HG02970 (cell line): Measurements from ENCODE around the gene PIP4P1.

Experiments used
- ATAC-seq: cut with Tn5 transposase; IDR thresholded peaks from one replicate; pipeline ENCODE4 v1.9.1; 2021; ENCODE audit warnings: mild to moderate bottlenecking, moderate library complexity, moderate number of reproducible peaks; ENCODE audit not compliant: unreplicated experiment, low FRiP score

Gene PIP4P1

DNA sequence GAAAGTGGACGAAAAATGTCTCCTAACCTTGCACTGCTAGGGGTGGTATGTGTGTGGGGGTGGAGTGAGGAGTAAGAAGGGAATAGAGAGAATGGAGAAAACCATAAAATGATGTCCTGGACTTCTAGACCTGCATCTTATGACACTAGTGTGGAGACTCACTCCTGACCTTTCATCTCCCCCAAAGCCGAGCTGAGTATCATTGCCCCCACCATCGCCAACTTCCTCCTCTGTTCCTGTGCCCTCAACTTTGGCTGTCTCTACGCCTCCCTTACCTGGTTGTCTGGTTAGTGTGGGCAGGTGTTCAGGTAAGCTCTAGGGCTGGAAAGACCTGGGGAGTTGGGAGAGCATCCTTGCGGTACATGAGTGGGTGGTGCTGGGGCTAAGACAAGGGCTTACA lies 20.8 kb downstream of the PIP4P1 start:
- ATAC-seq: no peak

DNA sequence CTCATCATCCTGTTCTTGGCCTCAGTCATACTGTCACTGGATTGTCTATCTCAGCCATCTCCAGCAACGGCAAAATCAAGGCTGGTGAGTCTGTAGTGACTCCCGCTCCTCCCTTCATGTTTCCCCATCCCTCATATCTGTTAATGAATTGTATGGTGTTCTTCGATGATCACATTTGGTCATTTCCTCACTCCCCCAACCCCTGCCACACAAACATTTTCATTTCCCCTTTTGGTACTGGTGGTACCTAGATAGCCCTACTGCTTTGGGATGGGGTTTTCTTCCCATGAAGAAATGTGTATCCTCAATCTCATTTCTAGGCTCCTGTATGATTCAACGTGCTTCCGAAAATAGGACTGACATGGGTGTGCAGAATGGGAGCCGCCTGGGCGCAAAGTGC lies 22.6 kb downstream of the PIP4P1 start:
- no peak for ATAC-seq

DNA sequence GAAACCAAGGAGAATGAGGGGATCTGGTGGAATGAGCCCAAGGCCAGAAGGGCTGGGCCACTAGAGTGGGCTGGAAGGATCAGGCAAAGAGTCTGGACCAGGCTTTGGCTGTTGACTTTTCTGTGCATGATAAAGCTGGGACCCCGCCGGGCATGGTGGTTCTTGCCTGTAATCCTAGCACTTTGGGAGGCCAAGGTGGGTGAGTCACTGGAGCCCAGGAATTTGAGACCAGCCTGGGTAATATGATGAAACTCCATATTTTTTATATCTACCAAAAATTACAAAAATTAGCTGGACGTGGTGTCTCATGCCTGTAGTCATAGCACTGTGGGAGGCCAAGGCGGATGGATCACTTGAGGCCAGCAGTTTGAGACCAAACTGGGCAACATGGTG lies 24.9 kb downstream of the PIP4P1 start:
- no peak for ATAC-seq

DNA sequence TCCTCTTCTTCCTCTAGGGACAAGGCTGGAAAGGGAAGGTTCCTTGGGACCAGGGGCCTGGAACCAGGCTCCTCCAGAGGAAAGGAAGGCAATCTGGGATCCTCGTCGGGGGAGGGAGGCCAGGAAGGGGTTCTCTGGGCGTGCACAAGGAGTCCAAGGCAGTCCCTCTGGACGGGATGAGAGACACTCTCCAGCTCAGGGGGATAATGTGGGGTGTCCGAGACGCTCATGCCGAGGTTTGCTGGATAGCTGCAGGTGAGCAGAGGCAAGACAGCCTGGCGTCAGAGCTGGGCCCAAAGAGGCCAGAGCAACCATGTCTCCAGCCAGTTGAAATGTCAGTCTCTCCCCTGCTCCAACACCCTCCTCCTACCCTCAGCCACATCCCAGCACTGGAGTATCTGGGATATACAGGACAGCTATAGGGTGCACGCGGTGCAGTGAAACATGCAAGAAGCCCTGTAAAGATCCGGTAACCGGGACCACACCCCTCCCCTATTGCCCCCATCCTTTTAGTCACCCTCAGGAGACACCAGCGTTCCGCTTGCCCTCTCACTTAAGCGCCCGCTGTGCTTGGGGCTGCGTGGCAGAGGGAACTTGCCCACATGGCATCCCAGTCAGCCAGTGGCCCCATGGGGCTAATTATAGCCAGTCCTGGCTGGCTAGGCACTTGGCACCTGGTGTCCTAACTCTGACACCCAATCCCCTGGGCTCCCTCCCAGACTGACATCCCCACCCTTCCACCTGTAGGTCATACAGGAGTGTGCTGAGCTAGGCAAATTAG lies 25.5 kb downstream of the PIP4P1 start, which contains the start of gene KLHL33:
KLHL33 (minus strand) TSS at position 585 of the 781 bp plus-strand sequence; CDS start at position 230, 355 bp downstream.
- no peak for ATAC-seq

DNA sequence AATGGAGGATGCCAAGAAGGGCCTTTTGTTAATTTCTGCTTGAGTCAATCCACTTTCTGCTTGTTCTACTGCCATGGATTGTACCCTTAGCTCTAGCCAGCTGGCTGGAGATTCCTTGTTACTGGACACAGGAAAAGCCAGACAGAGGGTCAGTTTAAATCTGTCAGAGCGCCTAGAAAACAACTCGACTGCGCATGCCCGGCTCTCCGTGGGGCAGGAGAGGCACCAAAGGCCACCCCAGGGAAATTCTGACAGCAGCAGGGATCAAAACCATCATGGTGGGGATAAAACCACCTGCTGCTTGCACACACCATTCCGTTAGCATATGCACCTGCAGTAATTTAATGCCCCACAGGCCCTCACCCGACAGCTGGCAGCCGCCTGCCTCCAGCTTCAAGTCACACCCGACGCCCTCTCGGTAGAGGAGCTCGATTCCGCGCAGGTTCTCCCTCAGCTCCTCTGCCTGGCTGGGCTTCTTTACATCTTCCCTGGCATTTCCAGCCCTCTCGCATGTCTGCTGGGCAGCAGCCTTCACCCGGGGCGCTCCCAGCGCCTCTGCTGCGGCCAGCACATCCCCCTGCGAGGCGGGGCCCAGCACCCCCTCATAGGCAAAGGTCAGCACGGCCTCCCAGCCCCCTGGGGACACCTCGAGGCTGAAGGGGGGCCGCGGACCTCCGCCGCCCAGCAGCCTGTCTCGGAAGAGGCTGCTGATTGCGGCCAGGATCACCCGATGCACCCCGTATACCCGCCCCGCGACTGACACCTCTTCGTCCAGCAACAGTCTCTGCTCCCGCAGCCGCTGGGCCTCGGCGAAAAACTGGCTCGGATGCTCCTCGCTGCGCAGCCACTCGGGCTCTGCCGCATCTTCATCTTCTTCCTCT lies 26.3 kb downstream of the PIP4P1 start:
- ATAC-seq: no peak

DNA sequence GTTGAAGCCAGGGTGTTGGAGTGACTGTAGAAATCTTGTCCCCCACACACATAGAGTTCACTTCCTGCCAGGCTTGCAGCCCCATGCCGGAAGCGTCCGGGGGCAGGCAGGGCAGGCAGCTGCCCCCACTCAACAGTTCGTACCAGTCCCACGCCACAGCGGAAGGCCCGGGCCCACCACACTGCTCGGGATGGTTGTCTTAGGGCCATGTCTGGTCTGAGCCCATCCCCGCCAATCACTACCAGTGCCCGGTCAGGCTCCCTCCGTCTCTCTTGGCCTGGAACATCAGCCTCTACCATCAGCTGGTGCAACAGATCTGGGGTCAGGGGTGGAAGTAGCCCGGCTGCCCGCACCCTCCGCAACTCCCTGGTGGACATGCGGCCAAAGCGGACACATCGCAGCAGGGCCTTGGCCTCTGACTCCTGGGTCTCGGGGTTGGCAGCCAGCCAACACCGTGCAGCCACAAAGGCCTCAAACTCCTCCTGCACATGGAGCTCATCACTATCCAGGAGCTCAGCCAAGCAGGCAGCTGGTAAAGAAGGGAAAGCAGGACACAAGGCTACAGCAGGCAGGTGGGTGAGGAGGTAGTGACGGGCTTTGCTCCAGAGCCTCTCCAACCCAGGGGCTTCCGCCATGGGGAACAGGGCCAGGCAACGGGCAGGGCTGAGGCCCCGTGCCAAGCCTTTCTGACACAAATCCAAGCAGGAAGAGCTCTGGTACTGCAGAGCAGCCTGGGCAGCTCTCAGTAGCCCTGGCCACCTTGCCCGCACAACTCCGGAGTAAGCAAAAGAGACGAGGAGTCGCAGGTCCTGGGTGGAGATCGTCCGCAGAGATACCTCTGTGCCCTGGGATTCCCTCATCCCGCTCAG lies 31.2 kb downstream of the PIP4P1 start:
- no peak for ATAC-seq

DNA sequence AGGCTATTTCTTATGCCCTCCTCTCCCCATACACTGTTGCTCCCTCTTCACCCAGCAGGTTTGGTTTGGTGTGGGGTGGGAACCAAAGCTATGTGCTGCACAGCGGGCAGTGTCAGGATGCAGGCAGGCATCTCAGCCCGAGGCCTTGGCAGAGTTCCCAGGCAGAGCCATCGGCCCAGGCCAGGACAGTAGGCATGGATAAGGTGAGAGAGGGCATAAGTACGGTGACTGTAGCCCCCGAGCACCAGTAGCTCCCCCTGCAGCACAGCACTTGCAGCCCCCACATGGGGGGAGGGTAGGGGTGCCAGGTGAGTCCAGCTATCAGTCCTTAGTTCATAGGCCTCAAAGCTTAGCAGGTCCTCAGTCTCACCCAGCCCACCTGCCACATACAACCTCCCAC lies 32.4 kb downstream of the PIP4P1 start:
- no peak for ATAC-seq

DNA sequence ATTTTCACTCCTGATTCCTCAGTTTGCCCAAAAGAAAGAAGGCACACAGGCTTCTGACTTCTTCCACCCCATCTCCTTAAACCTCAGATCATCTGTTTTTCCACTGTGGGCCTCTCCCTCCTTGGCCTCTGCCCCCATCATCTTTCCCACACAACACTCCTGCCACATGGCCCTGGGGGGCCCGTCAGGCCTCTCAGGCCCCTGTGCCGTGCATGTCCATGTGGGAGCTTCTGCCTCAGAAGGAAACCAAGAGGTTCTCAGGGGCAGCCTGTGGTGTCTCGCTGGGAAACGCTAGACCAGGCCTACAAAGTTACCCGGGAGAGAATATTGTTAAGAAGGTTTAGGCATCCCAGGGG lies 33.2 kb downstream of the PIP4P1 start:
- peak; percentile 23 for ATAC-seq

DNA sequence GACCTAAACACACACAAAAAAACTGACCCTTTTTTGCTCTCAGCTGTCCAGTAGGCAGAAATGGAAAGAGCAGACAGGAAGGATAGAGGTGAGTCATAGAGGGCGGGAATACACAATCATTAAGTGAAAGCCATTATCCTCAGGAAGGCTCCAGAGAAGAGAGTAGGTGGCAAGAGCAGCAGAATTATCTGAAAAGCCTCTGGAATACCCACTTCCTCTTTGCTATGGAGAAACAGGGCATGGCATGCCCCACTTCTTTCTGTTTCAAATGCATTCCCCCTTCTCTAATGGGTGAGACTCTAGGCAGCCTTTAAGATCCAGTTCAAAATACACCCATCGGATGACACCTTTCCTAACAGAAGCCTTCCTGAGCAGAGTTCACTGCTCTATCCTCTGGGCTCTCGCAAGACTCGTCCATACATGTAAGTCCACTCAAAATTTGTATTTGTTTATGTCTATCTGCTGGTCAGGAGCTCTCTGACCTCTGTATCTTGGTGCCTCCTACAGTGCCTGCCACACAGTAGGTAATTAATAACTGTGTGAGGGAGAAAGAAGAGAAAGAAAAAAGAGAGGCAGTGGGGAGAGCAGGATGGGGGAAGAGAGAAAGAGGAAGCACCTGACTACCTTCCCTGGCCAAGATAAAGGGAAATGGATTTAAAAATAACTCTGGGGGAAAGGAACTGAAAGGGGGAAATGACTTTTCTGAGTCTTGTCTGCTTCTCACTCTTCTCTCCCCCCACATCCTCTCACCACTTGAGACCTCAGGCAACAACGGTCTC lies 33.8 kb downstream of the PIP4P1 start:
- peak; percentile 52 for ATAC-seq

DNA sequence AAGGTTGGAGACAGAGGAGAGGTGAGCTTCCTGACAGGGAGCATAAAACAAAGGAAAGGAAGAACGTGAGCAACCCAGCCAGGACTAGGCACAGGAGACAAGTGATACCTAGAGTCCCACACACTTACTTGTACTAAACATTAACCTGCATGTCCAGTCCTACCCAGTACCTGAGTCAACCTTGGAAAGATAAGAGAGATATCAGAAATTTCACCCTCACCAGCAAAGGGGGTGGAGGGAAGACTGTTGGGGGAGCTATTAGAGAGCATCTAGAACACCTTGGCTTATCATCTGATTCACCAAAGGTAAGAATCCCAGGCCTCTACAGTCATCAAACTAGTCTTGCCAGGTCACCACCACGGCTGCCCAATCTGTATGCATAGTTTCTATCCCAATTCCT lies 36.4 kb downstream of the PIP4P1 start:
- ATAC-seq: no peak

DNA sequence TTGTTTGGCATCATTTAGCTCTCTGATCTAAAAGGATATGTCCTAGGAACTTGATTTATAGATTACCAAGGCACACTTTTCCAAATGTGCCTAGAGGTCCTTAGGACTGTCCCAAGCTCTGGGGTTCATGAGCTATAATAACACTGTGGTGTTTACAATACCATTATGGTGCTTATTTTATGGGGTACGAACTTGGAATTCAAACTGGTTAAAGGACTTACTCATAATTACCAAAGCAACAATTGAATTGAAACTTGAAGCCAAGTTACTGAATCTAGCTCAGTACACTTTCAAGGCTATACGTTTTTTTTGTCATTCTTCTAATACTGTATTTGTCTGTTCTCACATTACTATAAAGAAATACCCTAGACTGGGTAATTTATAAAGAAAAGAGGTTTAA lies 38.3 kb downstream of the PIP4P1 start:
- no peak for ATAC-seq

DNA sequence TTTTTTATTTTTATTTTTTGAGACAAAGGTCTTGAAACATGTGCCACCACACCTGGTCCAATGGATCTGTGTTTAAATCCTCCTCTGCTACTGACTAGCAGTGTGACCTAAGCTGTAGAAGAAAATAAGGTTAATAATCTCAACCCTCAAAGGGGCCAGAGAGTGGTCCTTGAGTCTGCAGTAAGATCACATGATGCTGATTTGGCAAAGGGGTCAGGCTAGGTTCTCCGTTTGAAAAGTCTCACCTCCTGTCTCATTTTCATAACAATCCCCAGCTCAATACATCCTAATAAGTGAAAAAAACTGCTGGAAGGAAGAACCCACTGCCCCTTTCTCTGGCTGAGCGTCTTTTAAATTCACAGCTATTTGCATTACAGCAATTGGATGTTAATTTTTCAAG lies 40.0 kb downstream of the PIP4P1 start:
- no peak for ATAC-seq

DNA sequence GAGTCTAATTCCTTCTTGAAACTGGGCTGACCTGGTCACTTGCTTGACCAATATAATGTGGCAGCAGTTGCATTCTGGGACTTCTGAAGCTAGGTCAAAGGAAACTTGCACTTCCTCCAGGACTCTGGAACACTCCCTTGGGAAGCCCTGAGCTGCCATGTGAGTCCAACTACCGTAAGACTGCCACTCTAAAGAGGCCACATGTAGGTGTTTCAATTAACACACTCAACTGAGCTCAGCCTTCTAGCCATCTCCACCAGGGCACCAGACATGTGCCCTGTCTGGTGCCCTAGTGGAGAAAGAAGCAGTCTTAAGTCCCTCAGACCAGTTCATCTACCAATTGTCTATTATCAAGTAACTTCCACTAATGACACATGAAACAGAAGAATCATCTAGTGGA lies 41.8 kb downstream of the PIP4P1 start:
- no peak for ATAC-seq

DNA sequence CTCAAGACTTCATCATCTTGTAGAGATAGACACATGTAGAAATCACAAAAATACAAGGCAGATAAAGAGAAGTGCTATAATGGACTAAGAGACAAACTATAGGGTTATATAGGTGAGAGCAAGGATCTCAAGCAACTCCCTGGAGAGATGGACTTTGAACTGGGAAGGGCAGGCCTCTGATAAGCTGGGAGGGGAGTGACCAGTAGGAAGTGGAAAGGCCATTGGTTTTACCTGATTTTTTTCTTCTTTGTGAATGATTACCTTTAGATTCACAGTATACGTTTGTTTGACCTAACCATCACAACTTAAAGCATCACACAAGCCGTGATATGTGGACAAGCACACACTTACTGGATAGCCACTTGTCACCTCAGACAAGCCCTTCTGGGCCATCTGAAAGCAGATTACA lies 42.7 kb downstream of the PIP4P1 start:
- ATAC-seq: no peak

DNA sequence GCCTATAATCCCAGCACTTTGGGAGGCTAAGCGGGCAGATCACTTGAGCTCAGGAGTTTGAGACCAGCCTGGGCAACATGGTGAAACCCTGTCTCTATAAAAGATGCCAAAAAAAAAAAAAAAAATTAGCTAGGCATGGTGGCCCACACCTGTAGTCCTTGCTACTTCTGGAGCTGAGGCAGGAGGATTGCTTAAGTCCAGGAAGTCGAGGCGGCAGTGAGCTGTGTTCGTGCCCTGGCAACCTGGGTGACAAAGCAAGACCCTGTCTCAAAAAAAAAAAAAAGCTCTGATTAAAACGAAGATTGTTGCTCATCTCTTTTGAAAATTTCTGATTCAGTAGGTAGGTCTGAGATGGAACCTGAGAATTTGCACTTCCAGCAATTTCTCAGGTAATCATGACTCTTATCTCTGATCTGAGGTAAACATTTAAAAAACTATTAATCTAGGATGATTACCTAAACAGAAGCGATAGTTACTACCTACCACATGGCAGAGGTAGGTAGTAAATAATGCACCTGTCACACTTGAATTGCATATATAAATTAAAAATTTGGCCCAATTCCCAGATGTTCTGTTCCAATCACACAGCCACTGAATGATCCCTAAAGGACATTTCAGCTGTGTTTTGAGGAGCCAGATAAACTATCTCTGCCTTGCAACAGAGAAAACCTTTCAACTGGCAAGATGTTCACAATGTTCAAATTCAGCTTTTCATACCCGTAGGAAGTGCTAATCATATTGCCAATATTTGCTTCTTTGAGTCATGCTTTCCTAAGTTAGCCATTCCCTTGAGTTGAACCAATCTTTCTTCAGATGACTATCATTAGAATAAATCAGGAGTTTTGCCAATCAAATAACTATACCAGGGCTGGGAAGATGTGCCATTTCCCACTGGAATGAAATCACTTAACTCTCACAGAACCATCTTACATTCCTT lies 43.7 kb downstream of the PIP4P1 start:
- no peak for ATAC-seq

DNA sequence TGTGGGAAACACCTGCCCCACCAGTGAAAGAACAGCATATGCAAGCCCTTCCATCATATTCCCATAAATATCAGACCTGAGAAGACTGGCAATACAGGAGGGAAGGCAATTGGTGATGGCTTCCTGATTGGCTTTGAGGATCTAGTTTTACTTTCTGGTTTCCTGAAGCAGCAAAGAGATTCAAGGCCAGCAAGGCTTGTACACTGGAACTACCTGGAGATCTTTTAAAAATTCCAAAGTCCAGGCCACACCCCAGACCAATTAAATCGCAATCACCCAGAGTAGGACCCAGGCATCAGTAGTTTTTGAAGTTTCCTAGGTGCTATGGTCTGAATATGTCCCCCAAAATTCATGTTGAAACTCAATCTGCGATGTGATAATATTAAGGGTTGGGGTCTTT lies 45.0 kb downstream of the PIP4P1 start:
- no peak for ATAC-seq

DNA sequence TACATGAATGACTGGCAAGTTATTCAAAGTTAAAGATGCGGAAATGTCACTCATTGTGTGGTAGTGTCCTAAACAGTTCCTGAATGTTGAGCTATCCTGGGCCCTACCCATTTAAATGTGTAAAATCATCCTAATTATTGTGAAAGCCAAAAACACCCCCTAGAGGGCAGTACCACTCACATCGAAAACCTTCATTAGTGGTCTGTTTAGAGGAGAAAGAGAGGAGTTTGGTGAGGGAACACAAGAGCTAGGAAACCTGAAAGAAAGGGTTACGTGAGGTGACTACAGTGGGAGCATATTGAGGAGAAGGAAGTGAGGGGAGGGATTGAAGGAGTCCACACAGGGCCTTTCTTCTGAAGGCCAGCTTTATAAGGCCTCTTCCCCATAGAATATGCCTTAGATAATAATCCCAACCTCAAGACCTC lies 45.4 kb downstream of the PIP4P1 start:
- no peak for ATAC-seq

DNA sequence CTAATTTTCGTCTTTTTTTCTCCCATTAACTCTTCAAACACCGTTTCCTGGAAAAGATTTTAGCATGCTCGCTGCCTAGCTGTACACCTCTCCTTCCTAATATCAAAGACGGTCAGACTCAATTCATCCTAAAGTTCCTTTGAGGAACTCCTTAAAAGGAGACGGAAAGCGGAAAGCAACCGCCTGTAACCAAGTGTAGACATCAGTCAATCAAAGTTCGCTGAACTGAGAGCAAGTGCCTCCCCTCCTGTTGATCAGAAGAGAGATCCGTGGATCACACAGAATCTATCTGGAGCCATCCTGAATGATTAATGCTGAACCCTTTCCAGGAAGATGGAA lies 47.5 kb downstream of the PIP4P1 start:
- peak; percentile 10 for ATAC-seq
